Smooth muscle cell (in vitro differentiated cells): Measurements from ENCODE around the gene S100A12. TPM values are rescaled to one million over a fixed set of nuclear protein-coding genes. Genes with fewer than 3 reads are reported as not detected.

Source experiments
- DNase-seq: peaks from one replicate; lab custom pipeline; 2025; ENCODE audit not compliant: unreplicated experiment; lab: John Stamatoyannopoulos, UW
- H2AFZ ChIP-seq: fragments of 200-600 bp; sonication (generic); 2 replicates; pipeline ENCODE4 v1.6.0; 2016; ENCODE audit warnings: antibody characterized with exemption, low read depth, mild to moderate bottlenecking
- H3F3A ChIP-seq: fragments of 200-600 bp; sonication (generic); 2 replicates; pipeline ENCODE4 v1.6.0; 2017; ENCODE audit warnings: antibody characterized with exemption, low read depth
- H3K27ac ChIP-seq: fragments of 200-600 bp; sonication (generic); 2 replicates; pipeline ENCODE4 v1.5.1; 2016; ENCODE audit warnings: low read depth, mild to moderate bottlenecking
- H3K27me3 ChIP-seq: fragments of 200-600 bp; sonication (generic); 2 replicates; pipeline ENCODE4 v1.6.1; 2016; ENCODE audit warnings: low read depth, mild to moderate bottlenecking
- H3K36me3 ChIP-seq: fragments of 200-600 bp; sonication (generic); 2 replicates; pipeline ENCODE4 v1.5.1; 2016; ENCODE audit warnings: low read depth
- H3K4me1 ChIP-seq: fragments of 200-600 bp; sonication (generic); 2 replicates; pipeline ENCODE4 v1.5.1; 2016; ENCODE audit warnings: low read depth
- H3K4me2 ChIP-seq: fragments of 200-600 bp; sonication (generic); 2 replicates; pipeline ENCODE4 v1.6.0; 2016; ENCODE audit warnings: mild to moderate bottlenecking
- H3K4me3 ChIP-seq: fragments of 200-600 bp; sonication (generic); 2 replicates; pipeline ENCODE4 v1.5.1; 2016; ENCODE audit warnings: mild to moderate bottlenecking
- H3K79me2 ChIP-seq: fragments of 200-600 bp; sonication (generic); 2 replicates; pipeline ENCODE4 v1.6.0; 2016; ENCODE audit warnings: low read depth, mild to moderate bottlenecking
- H3K9ac ChIP-seq: fragments of 200-600 bp; sonication (generic); 2 replicates; pipeline ENCODE4 v1.6.0; 2016; ENCODE audit warnings: low read depth
- H3K9me3 ChIP-seq: fragments of 200-600 bp; sonication (generic); replicated peaks from 2 replicates; pipeline ENCODE4 v1.5.1; 2016; ENCODE audit warnings: low read depth
- H4K20me1 ChIP-seq: fragments of 200-600 bp; sonication (generic); 2 replicates; pipeline ENCODE4 v1.6.0; 2016; ENCODE audit warnings: low read depth
- WGBS: methylation state at CpG from one replicate; pipeline ENCODE4 v1.1.7; 2016; ENCODE audit warnings: low lambda C conversion rate; 5-methylcytosine and 5-hydroxymethylcytosine counted together
- polyA plus RNA-seq: library from polyadenylated mRNA; unstranded; fragments of >200 nt; fragmentation: Nextera tagmentation; extraction: Ambion mirVana; gene quantifications from 2 replicates; pipeline ENCODE4 v1.2.1, GENCODE V29; 2016
- total RNA-seq: library from RNA; depleted of rRNA; stranded (reverse); fragments of >200 nt; gene quantifications from 2 replicates; pipeline ENCODE4 v1.2.3, GENCODE V29; 2014
- TF ChIP-seq, protein P1 (sequence below): fragments of 200-600 bp; sonication (generic); IDR thresholded peaks from 2 replicates; pipeline ENCODE4 v1.5.1; 2017; ENCODE audit warnings: borderline replicate concordance, mild to moderate bottlenecking, antibody characterized with exemption; ENCODE audit not compliant: insufficient read depth, poor library complexity, severe bottlenecking

S100A12 gene
- total and polyA plus RNA-seq, 2 experiments from 2014 or later, result not detected

DNA sequence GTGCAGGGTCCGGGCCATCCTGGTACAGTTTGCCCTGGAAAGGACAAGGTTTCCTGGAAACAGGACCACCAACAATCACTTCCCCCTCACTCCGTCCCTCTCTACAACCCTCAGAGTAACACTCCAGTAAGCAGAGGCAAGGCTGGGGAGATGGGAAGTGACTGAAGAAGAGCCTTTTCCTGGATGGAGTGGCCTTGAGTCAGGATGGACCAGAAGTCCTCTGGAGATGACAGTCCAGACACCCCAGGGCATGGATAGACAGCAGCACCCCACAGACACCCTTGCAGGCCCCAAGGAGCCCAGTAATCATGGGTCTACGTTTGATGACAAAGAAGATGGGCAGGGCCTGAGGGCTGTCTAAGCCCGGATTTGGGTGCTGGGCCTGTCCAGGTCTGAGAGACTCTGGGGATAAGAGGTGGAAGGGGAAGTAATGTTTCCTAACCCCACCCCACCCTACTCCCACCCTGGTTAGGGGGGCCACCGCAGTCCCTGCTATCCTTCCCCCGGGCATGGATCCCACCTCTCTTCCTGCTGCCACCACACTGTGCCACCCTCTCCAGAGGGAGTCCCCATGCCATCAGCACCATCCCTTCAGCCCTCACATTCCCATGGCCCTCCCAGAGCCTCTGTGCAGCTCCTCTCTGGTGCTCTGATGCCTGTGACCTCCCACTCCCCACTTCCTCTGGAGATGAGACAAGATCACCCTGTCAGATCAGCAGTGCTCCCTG lies 22.7 kb upstream of the S100A12 start:
- no peaks in the 10 kb centered on the region for H3K36me3 ChIP-seq
- 78% methylated on average over 6 of the region's 6 CpGs for WGBS
- H2AFZ ChIP-seq, result no peak overlapping the region
- no peaks in the 10 kb centered on the region for H3K9me3 ChIP-seq
- H3K27me3 ChIP-seq, result no peaks in the 10 kb centered on the region
- TF ChIP-seq, protein P1, sequence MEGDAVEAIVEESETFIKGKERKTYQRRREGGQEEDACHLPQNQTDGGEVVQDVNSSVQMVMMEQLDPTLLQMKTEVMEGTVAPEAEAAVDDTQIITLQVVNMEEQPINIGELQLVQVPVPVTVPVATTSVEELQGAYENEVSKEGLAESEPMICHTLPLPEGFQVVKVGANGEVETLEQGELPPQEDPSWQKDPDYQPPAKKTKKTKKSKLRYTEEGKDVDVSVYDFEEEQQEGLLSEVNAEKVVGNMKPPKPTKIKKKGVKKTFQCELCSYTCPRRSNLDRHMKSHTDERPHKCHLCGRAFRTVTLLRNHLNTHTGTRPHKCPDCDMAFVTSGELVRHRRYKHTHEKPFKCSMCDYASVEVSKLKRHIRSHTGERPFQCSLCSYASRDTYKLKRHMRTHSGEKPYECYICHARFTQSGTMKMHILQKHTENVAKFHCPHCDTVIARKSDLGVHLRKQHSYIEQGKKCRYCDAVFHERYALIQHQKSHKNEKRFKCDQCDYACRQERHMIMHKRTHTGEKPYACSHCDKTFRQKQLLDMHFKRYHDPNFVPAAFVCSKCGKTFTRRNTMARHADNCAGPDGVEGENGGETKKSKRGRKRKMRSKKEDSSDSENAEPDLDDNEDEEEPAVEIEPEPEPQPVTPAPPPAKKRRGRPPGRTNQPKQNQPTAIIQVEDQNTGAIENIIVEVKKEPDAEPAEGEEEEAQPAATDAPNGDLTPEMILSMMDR, result no peak
- H3K4me1 ChIP-seq, result no peaks in the 10 kb centered on the region
- DNase-seq, result no peak
- H3K4me2 ChIP-seq, result no peak overlapping the region
- H3K27ac ChIP-seq, result no peak overlapping the region
- H3K4me3 ChIP-seq, result no peak overlapping the region
- H4K20me1 ChIP-seq, result no peaks in the 10 kb centered on the region
- H3K9ac ChIP-seq, result no peak overlapping the region
- H3F3A ChIP-seq, result no peaks in the 10 kb centered on the region
- no peaks in the 10 kb centered on the region for H3K79me2 ChIP-seq

DNA sequence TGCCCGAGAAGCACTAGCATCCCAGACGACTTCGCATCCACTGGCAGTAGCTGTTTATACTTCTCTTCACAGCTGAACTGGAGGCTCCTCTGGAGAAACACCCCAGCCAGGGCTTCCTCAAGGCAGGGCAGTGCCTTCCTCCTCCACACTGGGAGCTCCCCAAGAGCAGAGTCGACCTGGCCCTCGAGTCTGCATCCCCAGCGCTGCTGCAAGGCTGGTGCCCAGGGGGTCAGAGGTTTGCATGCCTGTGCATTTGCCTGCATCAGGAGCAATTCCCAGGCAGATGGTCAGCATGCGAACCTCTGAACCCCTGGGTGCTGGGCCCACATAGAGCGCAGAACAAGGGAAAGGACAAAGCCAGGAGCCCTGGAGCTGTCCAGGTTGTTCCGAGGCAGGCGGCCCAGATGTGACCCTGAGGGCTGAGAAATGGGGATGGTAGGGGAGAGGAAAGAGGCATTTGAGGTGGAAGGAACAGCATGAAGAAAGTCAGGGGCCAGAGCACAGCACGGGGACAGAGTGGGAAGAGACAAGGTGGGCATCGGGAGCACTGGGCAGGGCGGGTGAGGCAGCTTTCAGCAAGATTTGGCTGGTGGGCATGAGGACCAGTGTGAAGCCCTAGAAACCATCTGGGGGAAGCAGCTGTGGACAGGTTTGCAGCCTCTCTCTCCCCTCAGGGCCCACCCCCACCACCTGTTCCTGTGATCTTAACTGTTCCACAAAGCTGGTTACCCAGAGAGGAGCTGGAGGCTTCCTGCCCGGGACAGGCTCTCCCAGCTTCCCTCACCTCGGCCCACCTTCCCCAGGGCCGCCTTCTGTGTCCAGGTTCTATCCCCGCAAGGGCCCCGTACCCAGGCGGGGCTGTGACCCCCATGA lies 21.9 kb upstream of the S100A12 start:
- H3F3A ChIP-seq, result no peaks in the 10 kb centered on the region
- 87% methylated on average over 19 of the region's 19 CpGs for WGBS
- no peaks in the 10 kb centered on the region for H3K36me3 ChIP-seq
- TF ChIP-seq, protein P1, result no peak
- no peaks in the 10 kb centered on the region for H3K9me3 ChIP-seq
- no peak overlapping the region for H3K9ac ChIP-seq
- no peaks in the 10 kb centered on the region for H3K79me2 ChIP-seq
- H3K4me1 ChIP-seq, result no peaks in the 10 kb centered on the region
- H3K4me3 ChIP-seq, result no peak overlapping the region
- H3K4me2 ChIP-seq, result no peak overlapping the region
- no peaks in the 10 kb centered on the region for H4K20me1 ChIP-seq
- no peak for DNase-seq
- H3K27me3 ChIP-seq, result no peaks in the 10 kb centered on the region
- no peak overlapping the region for H3K27ac ChIP-seq
- H2AFZ ChIP-seq, result no peak overlapping the region

DNA sequence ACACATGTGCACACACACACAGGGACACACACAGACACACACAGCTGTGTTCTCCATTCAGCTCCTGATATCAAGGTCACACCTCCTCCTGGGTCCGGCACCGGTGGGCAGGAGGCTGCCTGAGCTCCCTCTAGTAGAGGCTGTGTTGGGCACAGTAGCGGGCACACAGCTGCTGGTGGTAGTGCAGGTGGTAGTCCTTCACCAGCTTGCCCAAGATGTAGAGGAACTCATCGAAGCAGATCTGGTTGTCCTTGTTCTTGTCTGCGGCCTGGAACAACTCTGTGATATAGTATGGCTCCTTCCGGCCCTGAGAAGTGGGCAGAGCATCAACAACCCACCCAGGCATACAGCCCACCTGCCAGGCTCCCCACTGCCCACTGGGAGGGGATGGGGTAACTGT lies 21.0 kb upstream of the S100A12 start:
- H2AFZ ChIP-seq, result no peak overlapping the region
- no peaks in the 10 kb centered on the region for H3K79me2 ChIP-seq
- H3K27ac ChIP-seq, result no peak overlapping the region
- TF ChIP-seq, protein P1, result no peak
- no peak for DNase-seq
- no peak overlapping the region for H3K9ac ChIP-seq
- no peaks in the 10 kb centered on the region for H3F3A ChIP-seq
- no peaks in the 10 kb centered on the region for H3K36me3 ChIP-seq
- H3K4me2 ChIP-seq, result no peak overlapping the region
- no peak overlapping the region for H3K4me3 ChIP-seq
- no peaks in the 10 kb centered on the region for H4K20me1 ChIP-seq
- H3K27me3 ChIP-seq, result no peaks in the 10 kb centered on the region
- H3K9me3 ChIP-seq, result no peaks in the 10 kb centered on the region
- H3K4me1 ChIP-seq, result no peaks in the 10 kb centered on the region
- 81% methylated on average over 6 of the region's 6 CpGs for WGBS
